Lower lobe of right lung (tissue), 2 donors: ENCODE data around the gene TEKT5. TPM values are rescaled to one million over a fixed set of nuclear protein-coding genes. Genes with fewer than 3 reads are reported as not detected.

Source experiments
- ATAC-seq, 2 donors: fragments of 200-7000 bp; cut with Tn5 transposase; one replicate each; pipeline ENCODE4 v1.9.1; 2020 to 2022; ENCODE audit warnings: mild to moderate bottlenecking in 2 of 2, moderate library complexity in 2 of 2
- DNase-seq: peaks from one replicate; pipeline ENCODE4 v3.0.0-alpha.2; 2020
- H3K27ac ChIP-seq: fragments of 200-600 bp; one replicate; pipeline ENCODE4 v1.8.0; 2022
- H3K27me3 ChIP-seq: fragments of 200-600 bp; one replicate; pipeline ENCODE4 v1.8.0; 2022; ENCODE audit warnings: low read depth
- H3K36me3 ChIP-seq: fragments of 200-600 bp; one replicate; pipeline ENCODE4 v1.8.0; 2022; ENCODE audit warnings: mild to moderate bottlenecking
- H3K4me1 ChIP-seq: fragments of 200-600 bp; one replicate; pipeline ENCODE4 v1.8.0; 2022
- H3K4me3 ChIP-seq: fragments of 200-600 bp; one replicate; pipeline ENCODE4 v1.8.0; 2022; ENCODE audit warnings: mild to moderate bottlenecking
- H3K9me3 ChIP-seq: fragments of 200-600 bp; one replicate; pipeline ENCODE4 v1.8.0; 2022
- CTCF ChIP-seq: fragments of 200-600 bp; IDR thresholded peaks from one replicate; pipeline ENCODE4 v1.8.0; 2022; ENCODE audit warnings: antibody characterized with exemption, mild to moderate bottlenecking
- intact Hi-C: fragments of 100-400 bp; cut with DNase I; formaldehyde crosslinking; loops from one replicate; pipeline ENCODE4 v1.11.0; 2022
- total RNA-seq: library from RNA; stranded (reverse); fragmentation: NEBNext Ultra II Directional; extraction: Animal tissue kit (Norgen Biotek cat#: 25700); gene quantifications from one replicate; pipeline ENCODE4 v1.2.1, GENCODE V29; 2021
- donor health status: DM: no; HTN: yes; CAD: no; lungs with severe emphysema.

The TEKT5 gene
- total RNA-seq, 1 donor from 2014 or later: not detected

- Histone ChIP-seq H3K9me3 (no peaks in the 10 kb centered on the region), H3K4me1 (peaks cover 52% of the 10 kb centered on the region), H3K27me3 (peaks cover 6% of the 10 kb centered on the region), H3K27ac (peak within 1 kb of the TSS; percentile 99), H3K36me3 (peaks cover 8% of the 10 kb centered on the region), H3K4me3 (peak within 1 kb of the TSS; percentile 89)
- DNase-seq (peak; percentile 87), ATAC-seq (peak; percentile 90 to 92)
- peak; percentile 53 for TF ChIP-seq CTCF
- intact Hi-C loops: no loop called here
Measured at GRCh38 chr16:10579965-10580882, 114.5 kb downstream of the TEKT5 start, which contains the start of gene EMP2. Gene EMP2 (minus strand): TSS chr16:10580598. CDS start chr16:10547617, 32,981 bp downstream.

DNA sequence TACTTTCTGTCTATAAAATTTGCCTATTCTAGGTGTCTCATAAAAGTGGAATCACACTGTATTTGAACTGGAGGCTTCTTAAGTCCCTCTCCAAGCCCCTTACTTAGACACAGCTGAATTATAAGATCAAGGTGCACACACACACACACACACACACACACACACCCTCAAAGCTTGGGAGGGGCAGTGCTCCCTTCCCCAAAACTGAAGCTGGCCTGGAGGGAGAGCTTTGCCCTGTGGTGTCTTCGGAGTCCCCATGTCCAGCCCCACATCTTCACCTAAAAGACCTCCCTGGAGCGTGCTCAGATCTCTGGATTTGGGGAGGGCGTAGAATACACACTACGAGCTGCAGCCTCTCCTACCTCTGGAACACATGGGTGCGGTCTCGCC is 115.2 kb downstream of the TEKT5 start:
- TF ChIP-seq CTCF: no peak
- H3K4me3 ChIP-seq: peak overlapping the region; percentile 89
- peaks cover 6% of the 10 kb centered on the region for H3K27me3 ChIP-seq
- H3K9me3 ChIP-seq: no peaks in the 10 kb centered on the region
- ATAC-seq (peak in 1 of 2 donors; percentile 1), DNase-seq (no peak)
- intact Hi-C loops: no loop called here
- H3K4me1 ChIP-seq: peaks cover 59% of the 10 kb centered on the region
- H3K36me3 ChIP-seq: peaks cover 8% of the 10 kb centered on the region
- peak overlapping the region; percentile 99 for H3K27ac ChIP-seq

GRCh38 chr16:10578474-10579316 is 116.0 kb downstream of the TEKT5 start:
- H3K9me3 ChIP-seq: no peaks in the 10 kb centered on the region
- peak overlapping the region; percentile 99 for H3K27ac ChIP-seq
- H3K4me3 ChIP-seq: peak overlapping the region; percentile 89
- peaks cover 8% of the 10 kb centered on the region for H3K36me3 ChIP-seq
- intact Hi-C loops: no loop called here
- TF ChIP-seq CTCF: no peak
- H3K27me3 ChIP-seq: peaks cover 6% of the 10 kb centered on the region
- DNase-seq (peak; percentile 85), ATAC-seq (peak; percentile 64 to 77)
- H3K4me1 ChIP-seq: peaks cover 67% of the 10 kb centered on the region

Other genes starting within 250 kb of the TEKT5 start
- 518 TPM for gene EMP2, start 114.3 kb downstream of the TEKT5 start, total RNA-seq
- 37.7 TPM for gene NUBP1, start 48.9 kb upstream of the TEKT5 start, total RNA-seq
- 0.24 TPM for gene TVP23A, start 123.9 kb upstream of the TEKT5 start, total RNA-seq
- gene CIITA, start 182.3 kb upstream of the TEKT5 start, total RNA-seq: 119 TPM
- 29.9 TPM for gene DEXI, start 247.5 kb upstream of the TEKT5 start, total RNA-seq
- gene CLEC16A, start 249.6 kb upstream of the TEKT5 start, total RNA-seq: 34.6 TPM